Central memory CD8-positive, alpha-beta T cell (primary cell): Measurements from ENCODE around the gene FRMD4A.

Experiments
- ATAC-seq: fragments of 150-1000 bp; cut with Tn5 transposase; replicated peaks from 2 replicates; pipeline ENCODE4 v1.10.0; 2022; ENCODE audit warnings: mild to moderate bottlenecking, moderate FRiP score, moderate number of reproducible peaks; ENCODE audit not compliant: poor library complexity, severe bottlenecking; ENCODE audit errors: extremely low read depth
- DNase-seq, 2 donors: peaks; one replicate each; pipeline ENCODE4 v3.0.0; 2021; ENCODE audit warnings: low spot score in 2 of 2
- H3K27ac Mint-ChIP-seq: one replicate; pipeline ENCODE4 v1.8.0; 2022; ENCODE audit warnings: low read depth, mild to moderate bottlenecking, moderate library complexity, mixed read lengths
- H3K27me3 Mint-ChIP-seq: one replicate; pipeline ENCODE4 v1.8.0; 2022; ENCODE audit warnings: mixed read lengths
- H3K36me3 Mint-ChIP-seq: one replicate; pipeline ENCODE4 v1.8.0; 2022; ENCODE audit warnings: mild to moderate bottlenecking, moderate library complexity, mixed read lengths; ENCODE audit not compliant: insufficient read depth
- H3K4me1 Mint-ChIP-seq: one replicate; pipeline ENCODE4 v1.8.0; 2022; ENCODE audit warnings: mixed read lengths
- H3K4me3 Mint-ChIP-seq: one replicate; pipeline ENCODE4 v1.8.0; 2022; ENCODE audit warnings: mild to moderate bottlenecking, moderate library complexity, mixed read lengths
- H3K9me3 Mint-ChIP-seq: one replicate; pipeline ENCODE4 v1.8.0; 2022; ENCODE audit warnings: mixed read lengths

Gene FRMD4A

GRCh38 chr10:14330388-14331061 lies at the start of gene FRMD4A:
Gene FRMD4A, minus strand, starts transcription at chr10:14330924.
- Mint-ChIP-seq H3K36me3 (no peaks in the 10 kb centered on the region), H3K4me1 (no peaks in the 10 kb centered on the region), H3K27me3 (peaks cover 90% of the 10 kb centered on the region), H3K9me3 (no peaks in the 10 kb centered on the region), H3K27ac (no peak within 1 kb of the TSS), H3K4me3 (no peak within 1 kb of the TSS)
- no peak for DNase-seq
- no peak for ATAC-seq

GRCh38 chr10:14379556-14380280 lies 49.0 kb upstream of the FRMD4A start:
- H3K27me3 Mint-ChIP-seq = peaks cover 64% of the 10 kb centered on the region

GRCh38 chr10:14378387-14378960 lies 47.8 kb upstream of the FRMD4A start:
- H3K4me1 Mint-ChIP-seq = no peaks in the 10 kb centered on the region
- H3K27ac Mint-ChIP-seq = no peak overlapping the region
- H3K4me3 Mint-ChIP-seq = no peak overlapping the region
- no peaks in the 10 kb centered on the region for H3K9me3 Mint-ChIP-seq
- peaks cover 76% of the 10 kb centered on the region for H3K27me3 Mint-ChIP-seq
- H3K36me3 Mint-ChIP-seq = peaks cover 1% of the 10 kb centered on the region
- ATAC-seq (no peak), DNase-seq (no peak)

More at GRCh38 chr10:14379556-14380280, 49.0 kb upstream of the FRMD4A start:
- Mint-ChIP-seq H3K36me3 (peaks cover 1% of the 10 kb centered on the region), H3K9me3 (no peaks in the 10 kb centered on the region), H3K4me3 (no peak overlapping the region), H3K4me1 (no peaks in the 10 kb centered on the region), H3K27ac (no peak overlapping the region)
- no peak for ATAC-seq
- DNase-seq = no peak

GRCh38 chr10:14377591-14378175 lies 47.0 kb upstream of the FRMD4A start:
- H3K4me1 Mint-ChIP-seq = no peaks in the 10 kb centered on the region
- no peaks in the 10 kb centered on the region for H3K9me3 Mint-ChIP-seq
- no peak overlapping the region for H3K4me3 Mint-ChIP-seq
- DNase-seq = no peak
- no peak overlapping the region for H3K27ac Mint-ChIP-seq
- H3K36me3 Mint-ChIP-seq = peaks cover 1% of the 10 kb centered on the region
- peaks cover 84% of the 10 kb centered on the region for H3K27me3 Mint-ChIP-seq
- no peak for ATAC-seq

GRCh38 chr10:14374745-14375445 lies 44.2 kb upstream of the FRMD4A start:
- Mint-ChIP-seq H3K4me3 (no peak overlapping the region), H3K27me3 (peaks cover 97% of the 10 kb centered on the region), H3K36me3 (no peaks in the 10 kb centered on the region), H3K9me3 (no peaks in the 10 kb centered on the region), H3K27ac (no peak overlapping the region), H3K4me1 (no peaks in the 10 kb centered on the region)
- DNase-seq (no peak), ATAC-seq (no peak)

- no peak for DNase-seq
- Mint-ChIP-seq H3K9me3 (no peaks in the 10 kb centered on the region), H3K27ac (no peak overlapping the region), H3K4me3 (no peak overlapping the region), H3K36me3 (no peaks in the 10 kb centered on the region), H3K4me1 (no peaks in the 10 kb centered on the region), H3K27me3 (peaks cover 99% of the 10 kb centered on the region)
- ATAC-seq = no peak
Observed at GRCh38 chr10:14372606-14373005, 41.9 kb upstream of the FRMD4A start.

- Mint-ChIP-seq H3K9me3 (no peaks in the 10 kb centered on the region), H3K27me3 (peaks cover 94% of the 10 kb centered on the region), H3K4me1 (no peaks in the 10 kb centered on the region), H3K4me3 (no peak overlapping the region), H3K27ac (no peak overlapping the region), H3K36me3 (no peaks in the 10 kb centered on the region)
- ATAC-seq (no peak), DNase-seq (no peak)
Observed at GRCh38 chr10:14371581-14371980, 40.9 kb upstream of the FRMD4A start.

GRCh38 chr10:14370894-14371293 lies 40.2 kb upstream of the FRMD4A start:
- Mint-ChIP-seq H3K4me1 (no peaks in the 10 kb centered on the region), H3K27me3 (peaks cover 87% of the 10 kb centered on the region), H3K36me3 (no peaks in the 10 kb centered on the region), H3K27ac (no peak overlapping the region), H3K9me3 (no peaks in the 10 kb centered on the region), H3K4me3 (no peak overlapping the region)
- DNase-seq (no peak), ATAC-seq (no peak)

GRCh38 chr10:14369906-14370305 lies 39.2 kb upstream of the FRMD4A start:
- DNase-seq = no peak
- Mint-ChIP-seq H3K4me1 (no peaks in the 10 kb centered on the region), H3K4me3 (no peak overlapping the region), H3K36me3 (no peaks in the 10 kb centered on the region), H3K27me3 (peaks cover 77% of the 10 kb centered on the region), H3K9me3 (no peaks in the 10 kb centered on the region), H3K27ac (no peak overlapping the region)
- no peak for ATAC-seq

GRCh38 chr10:14366760-14367159 lies 36.0 kb upstream of the FRMD4A start:
- H3K36me3 Mint-ChIP-seq = no peaks in the 10 kb centered on the region
- no peak for DNase-seq
- no peak overlapping the region for H3K4me3 Mint-ChIP-seq
- no peak for ATAC-seq
- H3K27me3 Mint-ChIP-seq = peaks cover 76% of the 10 kb centered on the region
- H3K4me1 Mint-ChIP-seq = no peaks in the 10 kb centered on the region
- H3K9me3 Mint-ChIP-seq = no peaks in the 10 kb centered on the region
- H3K27ac Mint-ChIP-seq = no peak overlapping the region

- Mint-ChIP-seq H3K27me3 (peaks cover 73% of the 10 kb centered on the region), H3K4me3 (no peak overlapping the region), H3K4me1 (no peaks in the 10 kb centered on the region), H3K27ac (no peak overlapping the region), H3K36me3 (no peaks in the 10 kb centered on the region), H3K9me3 (no peaks in the 10 kb centered on the region)
- ATAC-seq (no peak), DNase-seq (no peak)
Observed at GRCh38 chr10:14365266-14365665, 34.5 kb upstream of the FRMD4A start.

- no peak overlapping the region for H3K4me3 Mint-ChIP-seq
- ATAC-seq = no peak
- no peak overlapping the region for H3K27ac Mint-ChIP-seq
- no peaks in the 10 kb centered on the region for H3K4me1 Mint-ChIP-seq
- DNase-seq = no peak
- H3K9me3 Mint-ChIP-seq = no peaks in the 10 kb centered on the region
- H3K36me3 Mint-ChIP-seq = no peaks in the 10 kb centered on the region
- peaks cover 42% of the 10 kb centered on the region for H3K27me3 Mint-ChIP-seq
Observed at GRCh38 chr10:14362104-14362503, 31.4 kb upstream of the FRMD4A start.
